Heart left ventricle (tissue), 16 donors: Measurements from ENCODE around the gene SLIT3. TPM values are rescaled to one million over a fixed set of nuclear protein-coding genes. Genes with fewer than 3 reads are reported as not detected.

ENCODE experiments used
- ATAC-seq, 4 donors: fragments of 200-7000 bp; cut with Tn5 transposase; one replicate each; pipeline ENCODE4 v1.9.1; 2020 to 2022; ENCODE audit warnings: moderate library complexity in 4 of 4, mild to moderate bottlenecking in 3 of 4, moderate number of reproducible peaks in 1 of 4
- DNase-seq, 5 donors: peaks; one replicate each; pipeline ENCODE4 v3.0.0-alpha.2; 2020
- H3K27ac ChIP-seq, 12 donors: fragments of 200-600 bp; sonication (generic) in 4 of 12; one replicate each; pipeline versions ENCODE4 v1.5.0 to v1.8.0; 2016 to 2022; ENCODE audit warnings: mild to moderate bottlenecking in 2 of 12
- H3K27me3 ChIP-seq, 9 donors: fragments of 200-600 bp; sonication (generic) in 2 of 9; one replicate each; pipeline versions ENCODE4 v1.5.1 to v1.8.0; 2016 to 2022; ENCODE audit warnings: mild to moderate bottlenecking in 3 of 9
- H3K36me3 ChIP-seq, 9 donors: fragments of 200-600 bp; sonication (generic) in 2 of 9; one replicate each; pipeline versions ENCODE4 v1.5.0 to v1.8.0; 2018 to 2022; ENCODE audit warnings: mild to moderate bottlenecking in 2 of 9
- H3K4me1 ChIP-seq, 12 donors: fragments of 200-600 bp; sonication (generic) in 4 of 12; one replicate each; pipeline versions ENCODE4 v1.5.0 to v1.8.0; 2016 to 2022; ENCODE audit warnings: mild to moderate bottlenecking in 3 of 12
- H3K4me3 ChIP-seq, 12 donors: fragments of 200-600 bp; sonication (generic) in 4 of 12; one replicate each; pipeline versions ENCODE4 v1.5.0 to v1.8.0; 2017 to 2022; ENCODE audit warnings: mild to moderate bottlenecking in 9 of 12, moderate library complexity in 4 of 12
- H3K9me3 ChIP-seq, 12 donors: fragments of 200-600 bp; sonication (generic) in 4 of 12; one replicate each; pipeline versions ENCODE4 v1.5.0 to v1.8.0; 2016 to 2022; ENCODE audit warnings: mild to moderate bottlenecking in 1 of 12
- CTCF ChIP-seq, 12 donors: fragments of 200-600 bp; sonication (generic) in 4 of 12; IDR thresholded peaks; one replicate each; pipeline versions ENCODE4 v1.5.0 to v1.8.0; 2018 to 2022; ENCODE audit warnings: antibody characterized with exemption in 12 of 12, mild to moderate bottlenecking in 5 of 12
- POLR2A ChIP-seq, 2 donors: fragments of 450-650 bp; IDR thresholded peaks; one replicate each; pipeline ENCODE4 v1.6.1; 2017; ENCODE audit warnings: antibody characterized with exemption in 2 of 2, mild to moderate bottlenecking in 2 of 2, moderate library complexity in 2 of 2
- WGBS, 4 donors: extraction: QIAGEN DNeasy Blood & Tissue Kit in 2 of 4; methylation state at CpG; one replicate each; pipeline versions ENCODE4 v1.1.5 to v1.1.7; 2013 to 2018; 5-methylcytosine and 5-hydroxymethylcytosine counted together
- intact Hi-C, 10 donors: fragments of 100-400 bp; cut with DNase I; formaldehyde crosslinking; loops; one replicate each; pipeline versions ENCODE4 v1.11.1 to v1.14.2; 2022
- polyA plus RNA-seq, 2 donors: library from polyadenylated mRNA; stranded (reverse); fragments of 200-250 nt; gene quantifications; one replicate each; pipeline ENCODE4 v1.2.3, GENCODE V29; 2013
- total RNA-seq, 9 donors: library from RNA; depleted of rRNA in 2 of 9; stranded (reverse); fragments of >200 nt in 2 of 9; fragmentation: NEBNext Ultra II Directional in 3 of 9; extraction: Animal tissue kit (Norgen Biotek cat#: 25700) in 3 of 9; gene quantifications; one replicate each; pipeline versions ENCODE4 v1.1.0 to v1.2.4, GENCODE V29; 2016 to 2023
- donor health status: ischemic (EF 13 %, LVEDD 7.1; RV severe dilation, severe dysfunction).
- donor health status: healthy with polysubstance abuse.
- donor health status: DM: no; HTN: yes; CAD: no.
- donor health status: DM: no; HTN: no; CAD: no.
- donor health status: ischemic (EF 25% LVEDD 6.9; RV normal size, moderate dysfunction).
- donor health status: ischemic (EF 25% LVEDD 5.7; RV mildly dilated, moderate dysfunction).
- donor health status: healthy.
- donor health status: DM: yes; HTN: yes; CAD: no.
- donor health status: ischemic (EF 35%, LVEDD 5.7; RV mildly dilated, moderate dysfunction).
- donor health status: nonischemic (EF 11% LVEDD 7.7; RV severe dilation, severe dysfunction).
- donor health status: DM: yes; HTN: yes; CAD: no.
- donor health status: PGD.
- donor health status: ischemic (EF 29% LVEDD 5.4; RV normal size, mild dysfunction).
- donor health status: nonischemic (EF 23%, LVEDD 6.1; RV moderate dilation, normal function).

The SLIT3 gene
- total and polyA plus RNA-seq, 11 donors = 2.3 to 40.3 (median 14.4) TPM

- peaks cover 0 to 19% (median 5%) of the 10 kb centered on the region in 12 donors for H3K4me1 ChIP-seq
- 83 to 90% (median 87%) methylated on average over 4 of the region's 4 CpGs for WGBS, 4 donors
- intact Hi-C loops = no loop called here
- no peaks in the 10 kb centered on the region for H3K36me3 ChIP-seq
- TF ChIP-seq CTCF (IDR thresholded peaks at IDR 0.05) = no peak
- no peak for TF ChIP-seq POLR2A (IDR thresholded peaks at IDR 0.05)
- DNase-seq = no peak
- no peak for ATAC-seq
- H3K27me3 ChIP-seq = no peaks in the 10 kb centered on the region
- no peaks in the 10 kb centered on the region for H3K9me3 ChIP-seq
- H3K4me3 ChIP-seq = no peak overlapping the region
- H3K27ac ChIP-seq = no peak overlapping the region
These were observed 50.1 kb downstream of the SLIT3 start for GRCh38 chr5:169250887-169251286.

GRCh38 chr5:169248996-169249395, 51.9 kb downstream of the SLIT3 start:
- no peak for TF ChIP-seq POLR2A (IDR thresholded peaks at IDR 0.05)
- no peak for TF ChIP-seq CTCF (IDR thresholded peaks at IDR 0.05)
- ATAC-seq = no peak
- DNase-seq = no peak
- Histone ChIP-seq H3K36me3 (no peaks in the 10 kb centered on the region), H3K27ac (no peak overlapping the region), H3K4me1 (peaks cover 0 to 19% (median 5%) of the 10 kb centered on the region in 12 donors), H3K9me3 (no peaks in the 10 kb centered on the region), H3K4me3 (no peak overlapping the region), H3K27me3 (no peaks in the 10 kb centered on the region)
- 35 to 56% (median 45%) methylated on average over 1 of the region's 1 CpG for WGBS, 4 donors
- intact Hi-C loops = loop anchor here in 1 of 10 donors (5.0 kb wide), 1 partner anchor 38 kb away; no protein-coding TSS in a partner anchor

GRCh38 chr5:169248550-169248949, 52.4 kb downstream of the SLIT3 start:
- intact Hi-C loops = loop anchor here in 1 of 10 donors (5.0 kb wide), 1 partner anchor 39 kb away; no protein-coding TSS in a partner anchor
- ATAC-seq (no peak), DNase-seq (no peak)
- peaks cover 0 to 19% (median 5%) of the 10 kb centered on the region in 12 donors for H3K4me1 ChIP-seq
- H3K4me3 ChIP-seq = no peak overlapping the region
- H3K36me3 ChIP-seq = no peaks in the 10 kb centered on the region
- TF ChIP-seq POLR2A (IDR thresholded peaks at IDR 0.05) = no peak
- no peak for TF ChIP-seq CTCF (IDR thresholded peaks at IDR 0.05)
- H3K27ac ChIP-seq = no peak overlapping the region
- H3K27me3 ChIP-seq = no peaks in the 10 kb centered on the region
- WGBS, 4 donors = 59 to 71% (median 68%) methylated on average over 3 of the region's 3 CpGs
- H3K9me3 ChIP-seq = no peaks in the 10 kb centered on the region

- DNase-seq (no peak), ATAC-seq (no peak)
- no peaks in the 10 kb centered on the region for H3K27me3 ChIP-seq
- H3K4me1 ChIP-seq = peaks cover 0 to 17% (median 5%) of the 10 kb centered on the region in 12 donors
- 76 to 94% (median 88%) methylated on average over 3 of the region's 3 CpGs for WGBS, 4 donors
- intact Hi-C loops = loop anchor here in 1 of 10 donors (5.0 kb wide), 1 partner anchor 42 kb away; no protein-coding TSS in a partner anchor
- no peak for TF ChIP-seq POLR2A (IDR thresholded peaks at IDR 0.05)
- no peak for TF ChIP-seq CTCF (IDR thresholded peaks at IDR 0.05)
- H3K27ac ChIP-seq = no peak overlapping the region
- H3K4me3 ChIP-seq = no peak overlapping the region
- H3K9me3 ChIP-seq = peaks cover 0 to 12% (median 1%) of the 10 kb centered on the region in 12 donors
- H3K36me3 ChIP-seq = no peaks in the 10 kb centered on the region
These were observed 56.1 kb downstream of the SLIT3 start for GRCh38 chr5:169244812-169245211.
